Lung (tissue), 12 donors: ENCODE results near the gene XAF1. TPM values are rescaled to one million over a fixed set of nuclear protein-coding genes. Genes with fewer than 3 reads are reported as not detected.

ENCODE experiments used
- ATAC-seq: fragments of 200-7000 bp; cut with Tn5 transposase; one replicate; pipeline ENCODE4 v1.9.1; 2020; ENCODE audit warnings: moderate number of reproducible peaks; ENCODE audit not compliant: insufficient read depth, low FRiP score
- DNase-seq, 3 donors: peaks; one replicate each; pipeline ENCODE4 v3.0.0-alpha.2; 2013 to 2017
- H3K27ac ChIP-seq, 2 donors: one replicate each; pipeline ENCODE4 v1.5.1; 2013; ENCODE audit warnings: mild to moderate bottlenecking in 2 of 2, moderate library complexity in 2 of 2, control low read depth in 1 of 2, inconsistent platforms in 1 of 2, low read depth in 1 of 2, low read length in 1 of 2
- H3K27me3 ChIP-seq, 3 donors: one replicate each; pipeline ENCODE4 v1.5.1; 2013; ENCODE audit warnings: low read length in 2 of 3; ENCODE audit not compliant: control insufficient read depth in 3 of 3, insufficient read depth in 3 of 3
- H3K36me3 ChIP-seq, 4 donors: one replicate each; pipeline ENCODE4 v1.5.1; 2013; ENCODE audit warnings: low read length in 4 of 4, mild to moderate bottlenecking in 1 of 4, moderate library complexity in 1 of 4; ENCODE audit not compliant: control insufficient read depth in 4 of 4, insufficient read depth in 4 of 4
- H3K4me1 ChIP-seq, 5 donors: one replicate each; pipeline ENCODE4 v1.5.1; 2013; ENCODE audit warnings: low read length in 5 of 5, mild to moderate bottlenecking in 2 of 5, moderate library complexity in 1 of 5; ENCODE audit not compliant: control insufficient read depth in 5 of 5, insufficient read depth in 5 of 5
- H3K4me3 ChIP-seq: one replicate; pipeline ENCODE4 v1.5.1; 2013; ENCODE audit warnings: mild to moderate bottlenecking, control low read depth, moderate library complexity
- H3K9ac ChIP-seq, 2 donors: one replicate each; pipeline ENCODE4 v1.5.1; 2013; ENCODE audit warnings: low read length in 2 of 2, control low read depth in 1 of 2; ENCODE audit not compliant: insufficient read depth in 1 of 2
- H3K9me3 ChIP-seq, 4 donors: one replicate each; pipeline ENCODE4 v1.5.1; 2013; ENCODE audit warnings: low read length in 3 of 4, mild to moderate bottlenecking in 1 of 4, moderate library complexity in 1 of 4; ENCODE audit not compliant: control insufficient read depth in 4 of 4, insufficient read depth in 3 of 4
- WGBS, 2 donors: extraction: QIAGEN DNeasy Blood & Tissue Kit; methylation state at CpG; one replicate each; pipeline ENCODE4 v1.1.7; 2013; 5-methylcytosine and 5-hydroxymethylcytosine counted together
- polyA plus RNA-seq, 2 donors: library from polyadenylated mRNA; stranded (reverse); fragments of 200-250 nt; gene quantifications; one replicate each; pipeline ENCODE4 v1.2.1, GENCODE V29; 2013
- total RNA-seq, 2 donors: library from RNA; depleted of rRNA in 1 of 2; stranded (reverse); fragments of >200 nt in 1 of 2; gene quantifications; one replicate each; pipeline ENCODE4 v1.2.1, GENCODE V29; 2014 to 2021
- TF ChIP-seq, protein P1 (sequence below): IDR thresholded peaks from 2 replicates; pipeline ENCODE4 v1.5.1; 2012; ENCODE audit warnings: mild to moderate bottlenecking; ENCODE audit errors: control extremely low read depth, extremely low read depth
- donor health status: control.
- donor health status: control.
- donor health status: Bipolar disorder and iron deficiency.
- donor health status: healthy.
- donor health status: DM: yes; HTN: yes; CAD: no.

XAF1 gene
- total and polyA plus RNA-seq, 4 donors: 25.3 to 38.3 (median 31.8) TPM

DNA sequence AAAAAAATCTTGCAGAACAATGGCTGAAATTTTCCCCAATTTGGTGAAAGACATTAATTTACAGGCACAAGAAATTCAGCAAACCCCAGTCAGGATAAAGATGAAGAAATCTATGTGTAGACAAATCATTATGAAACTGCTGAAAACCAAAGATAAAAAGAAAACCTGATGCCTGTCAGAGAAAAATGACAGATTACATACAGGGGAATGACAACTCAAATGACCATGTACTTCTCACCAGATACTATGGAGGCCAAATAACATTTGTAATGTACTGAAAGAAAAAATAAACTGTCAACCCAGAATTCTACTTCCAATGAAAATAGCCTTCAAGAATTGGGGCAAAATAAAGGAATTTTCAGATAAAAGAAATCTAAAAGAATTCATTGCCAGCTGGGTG lies 7.2 kb upstream of the XAF1 start:
- no peaks in the 10 kb centered on the region for H3K9me3 ChIP-seq
- no peaks in the 10 kb centered on the region for H3K36me3 ChIP-seq
- no peak overlapping the region for H3K9ac ChIP-seq
- TF ChIP-seq, protein P1, sequence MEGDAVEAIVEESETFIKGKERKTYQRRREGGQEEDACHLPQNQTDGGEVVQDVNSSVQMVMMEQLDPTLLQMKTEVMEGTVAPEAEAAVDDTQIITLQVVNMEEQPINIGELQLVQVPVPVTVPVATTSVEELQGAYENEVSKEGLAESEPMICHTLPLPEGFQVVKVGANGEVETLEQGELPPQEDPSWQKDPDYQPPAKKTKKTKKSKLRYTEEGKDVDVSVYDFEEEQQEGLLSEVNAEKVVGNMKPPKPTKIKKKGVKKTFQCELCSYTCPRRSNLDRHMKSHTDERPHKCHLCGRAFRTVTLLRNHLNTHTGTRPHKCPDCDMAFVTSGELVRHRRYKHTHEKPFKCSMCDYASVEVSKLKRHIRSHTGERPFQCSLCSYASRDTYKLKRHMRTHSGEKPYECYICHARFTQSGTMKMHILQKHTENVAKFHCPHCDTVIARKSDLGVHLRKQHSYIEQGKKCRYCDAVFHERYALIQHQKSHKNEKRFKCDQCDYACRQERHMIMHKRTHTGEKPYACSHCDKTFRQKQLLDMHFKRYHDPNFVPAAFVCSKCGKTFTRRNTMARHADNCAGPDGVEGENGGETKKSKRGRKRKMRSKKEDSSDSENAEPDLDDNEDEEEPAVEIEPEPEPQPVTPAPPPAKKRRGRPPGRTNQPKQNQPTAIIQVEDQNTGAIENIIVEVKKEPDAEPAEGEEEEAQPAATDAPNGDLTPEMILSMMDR: no peak
- no peaks in the 10 kb centered on the region for H3K27me3 ChIP-seq
- H3K4me3 ChIP-seq: no peak overlapping the region
- H3K4me1 ChIP-seq: peaks cover 0 to 17% (median 2%) of the 10 kb centered on the region in 5 donors
- no peak overlapping the region for H3K27ac ChIP-seq
- ATAC-seq (no peak), DNase-seq (no peak)

DNA sequence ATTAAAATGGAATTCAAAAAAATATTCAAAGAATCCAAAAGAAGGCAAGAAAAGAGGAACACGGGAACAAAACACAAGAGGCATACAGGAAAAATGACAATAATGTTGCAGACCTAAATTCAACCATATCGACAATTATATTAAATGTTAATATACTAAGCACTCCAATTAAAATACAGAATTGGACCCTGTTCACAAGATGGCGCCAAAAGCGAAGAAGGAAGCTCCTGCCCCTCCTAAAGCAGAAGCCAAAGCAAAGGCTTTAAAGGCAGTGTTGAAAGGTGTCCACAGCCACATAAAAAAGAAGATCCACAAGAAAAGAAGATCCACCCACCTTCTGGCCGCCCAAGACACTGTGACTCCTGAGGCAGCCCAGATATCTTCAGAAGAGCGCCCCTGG lies 6.3 kb upstream of the XAF1 start:
- Histone ChIP-seq H3K9me3 (no peaks in the 10 kb centered on the region), H3K27me3 (no peaks in the 10 kb centered on the region), H3K36me3 (no peaks in the 10 kb centered on the region), H3K4me1 (peaks cover 0 to 19% (median 2%) of the 10 kb centered on the region in 5 donors), H3K9ac (no peak overlapping the region), H3K4me3 (no peak overlapping the region), H3K27ac (no peak overlapping the region)
- no peak for ATAC-seq
- no peak for DNase-seq
- WGBS, 2 donors: 83 to 85% methylated on average over 6 of the region's 6 CpGs
- TF ChIP-seq, protein P1: no peak

DNA sequence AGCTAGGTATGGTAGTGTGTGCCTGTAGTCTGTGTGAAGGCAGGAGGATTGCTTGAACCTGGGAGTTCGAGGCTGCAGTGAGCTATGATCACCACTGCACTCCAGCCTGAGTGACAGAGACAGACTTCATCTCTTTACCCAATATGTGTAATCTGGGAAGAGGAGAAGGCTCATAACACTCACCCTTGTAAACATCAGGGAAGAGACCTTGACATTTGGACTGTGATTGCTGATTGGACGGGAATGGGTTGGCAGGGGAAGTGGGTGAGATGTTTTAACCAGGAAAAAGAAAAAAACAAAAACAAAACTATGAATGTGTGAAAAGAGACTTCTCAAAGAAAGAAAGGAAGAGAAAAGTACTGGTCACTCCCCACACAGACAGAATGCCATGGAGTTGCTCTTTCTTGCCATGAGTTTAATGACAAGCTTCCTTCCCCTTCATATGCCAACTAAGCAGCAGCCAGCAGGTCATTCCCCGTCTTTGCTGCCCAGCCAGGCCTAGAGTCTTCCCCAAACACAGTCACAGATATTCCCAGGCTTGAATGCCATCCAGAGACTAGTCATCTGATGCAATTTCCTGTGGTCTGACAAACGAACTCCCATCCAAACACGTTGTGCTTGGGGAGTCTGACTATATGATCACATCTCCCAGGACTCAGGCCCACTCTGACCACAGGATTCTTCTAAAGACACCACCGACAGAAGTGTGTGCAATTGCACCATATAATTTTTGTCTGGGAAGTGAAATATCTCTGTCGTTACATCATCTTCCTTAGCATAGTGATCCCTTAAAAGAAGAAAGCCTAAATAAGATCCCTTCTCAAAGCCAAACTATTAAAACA lies 3.6 kb upstream of the XAF1 start:
- DNase-seq: peak; percentile 42 to 86 (median 76)
- no peak overlapping the region for H3K9ac ChIP-seq
- no peaks in the 10 kb centered on the region for H3K36me3 ChIP-seq
- H3K27me3 ChIP-seq: no peaks in the 10 kb centered on the region
- TF ChIP-seq, protein P1: no peak
- peak overlapping the region; percentile 81 to 90 for H3K27ac ChIP-seq
- whole genome bisulfite sequencing, 2 donors: 22 to 28% methylated on average over 7 of the region's 7 CpGs
- H3K4me1 ChIP-seq: peaks cover 0 to 36% (median 5%) of the 10 kb centered on the region in 5 donors
- no peaks in the 10 kb centered on the region for H3K9me3 ChIP-seq
- H3K4me3 ChIP-seq: no peak overlapping the region
- ATAC-seq: peak; percentile 70
